Body of pancreas (tissue), 4 donors: Measurements from ENCODE around the gene ABCG8. TPM values are rescaled to one million over a fixed set of nuclear protein-coding genes. Genes with fewer than 3 reads are reported as not detected.

Experiments used
- ATAC-seq: fragments of 150-250 bp; one replicate; pipeline ENCODE4 v1.9.1; 2016
- DNase-seq, 4 donors: peaks; one replicate each; pipeline ENCODE4 v3.0.0-alpha.2; 2019
- H3K27ac ChIP-seq, 4 donors: fragments of 200-600 bp; sonication (generic); 1 replicate in 3 of 4; 2 replicates in 1 of 4; pipeline versions ENCODE4 v1.5.1 to v1.6.1; 2016 to 2019; ENCODE audit warnings: mild to moderate bottlenecking in 1 of 4, mixed read lengths in 1 of 4, moderate library complexity in 1 of 4
- H3K27me3 ChIP-seq, 2 donors: fragments of 200-600 bp; sonication (generic); one replicate each; pipeline ENCODE4 v1.6.0; 2016; ENCODE audit warnings: mild to moderate bottlenecking in 1 of 2
- H3K36me3 ChIP-seq, 2 donors: fragments of 200-600 bp; sonication (generic); replicated peaks in 1 of 2; 2 replicates each; pipeline ENCODE4 v1.5.1; 2016; ENCODE audit warnings: low read depth in 2 of 2; ENCODE audit not compliant: insufficient read depth in 1 of 2
- H3K4me1 ChIP-seq: fragments of 200-600 bp; sonication (generic); one replicate; pipeline ENCODE4 v1.6.0; 2016
- H3K4me3 ChIP-seq, 2 donors: fragments of 200-600 bp; sonication (generic); 1 replicate in 1 of 2; 2 replicates in 1 of 2; pipeline ENCODE4 v1.5.1; 2016 to 2019
- H3K9me3 ChIP-seq, 3 donors: fragments of 200-600 bp; sonication (generic); 1 replicate in 2 of 3; 2 replicates in 1 of 3; pipeline ENCODE4 v1.5.1; 2016
- POLR2A ChIP-seq, 3 donors: fragments of 450-650 bp; IDR thresholded peaks; one replicate each; pipeline ENCODE4 v1.6.1; 2016; ENCODE audit warnings: antibody characterized with exemption in 3 of 3, mild to moderate bottlenecking in 2 of 3
- WGBS, 2 donors: methylation state at CpG; one replicate each; pipeline ENCODE4 v1.1.5; 2017; 5-methylcytosine and 5-hydroxymethylcytosine counted together
- intact Hi-C: fragments of 100-400 bp; cut with DNase I; formaldehyde crosslinking; loops from one replicate; pipeline ENCODE4 v1.15.1; 2023
- total RNA-seq, 2 donors: library from RNA; depleted of rRNA; stranded (reverse); fragments of >200 nt; gene quantifications; one replicate each; pipeline ENCODE4 v1.1.0, GENCODE V29; 2016
- TF ChIP-seq, protein P1 (sequence below), 7 experiments: fragments of 450-650 bp in 4 of 7; fragments of 200-600 bp in 3 of 7; sonication (generic) in 3 of 7; IDR thresholded peaks; one replicate each; pipeline ENCODE4 v1.5.1; 2016 to 2019; ENCODE audit warnings: antibody characterized with exemption in 7 of 7

Gene ABCG8
- total RNA-seq, 2 donors from 2014 or later = not detected

DNA sequence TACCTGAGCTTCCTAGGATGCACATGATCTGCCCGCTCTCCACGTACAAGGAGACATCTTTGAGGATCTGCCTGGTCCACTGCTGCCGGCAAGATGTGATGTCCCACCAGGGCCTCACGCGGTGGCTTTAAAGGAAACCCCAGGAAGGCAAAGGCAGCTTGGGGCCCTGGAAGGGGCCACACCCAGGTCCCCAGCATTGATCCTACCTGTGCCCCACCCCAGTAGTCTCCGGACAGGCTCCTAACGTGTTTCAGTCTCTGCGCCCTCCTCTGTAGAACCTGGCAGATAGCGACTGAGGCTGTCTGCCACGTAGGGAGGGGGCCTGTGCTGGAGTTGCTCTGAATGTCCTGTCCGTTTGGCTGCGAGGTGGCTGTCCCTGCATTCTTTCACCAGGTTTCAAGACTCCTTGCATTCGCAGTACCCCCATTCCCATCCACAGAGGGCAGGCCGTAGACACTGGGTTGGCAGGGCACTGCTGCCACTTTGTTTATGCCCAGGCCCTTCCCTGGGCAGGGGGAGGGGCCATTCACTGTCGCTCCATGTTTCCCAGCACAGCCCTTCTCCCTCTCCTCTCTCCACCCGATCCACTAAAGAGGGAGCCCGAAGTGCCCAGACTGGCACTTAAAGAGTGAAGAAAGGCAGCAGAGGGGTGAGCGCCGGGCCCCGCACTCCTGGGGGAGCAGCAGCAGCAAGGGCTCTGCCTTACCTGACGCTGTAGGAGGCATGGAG lies 776 bp upstream of the ABCG8 start:
- no peak for ATAC-seq
- TF ChIP-seq, protein P1, sequence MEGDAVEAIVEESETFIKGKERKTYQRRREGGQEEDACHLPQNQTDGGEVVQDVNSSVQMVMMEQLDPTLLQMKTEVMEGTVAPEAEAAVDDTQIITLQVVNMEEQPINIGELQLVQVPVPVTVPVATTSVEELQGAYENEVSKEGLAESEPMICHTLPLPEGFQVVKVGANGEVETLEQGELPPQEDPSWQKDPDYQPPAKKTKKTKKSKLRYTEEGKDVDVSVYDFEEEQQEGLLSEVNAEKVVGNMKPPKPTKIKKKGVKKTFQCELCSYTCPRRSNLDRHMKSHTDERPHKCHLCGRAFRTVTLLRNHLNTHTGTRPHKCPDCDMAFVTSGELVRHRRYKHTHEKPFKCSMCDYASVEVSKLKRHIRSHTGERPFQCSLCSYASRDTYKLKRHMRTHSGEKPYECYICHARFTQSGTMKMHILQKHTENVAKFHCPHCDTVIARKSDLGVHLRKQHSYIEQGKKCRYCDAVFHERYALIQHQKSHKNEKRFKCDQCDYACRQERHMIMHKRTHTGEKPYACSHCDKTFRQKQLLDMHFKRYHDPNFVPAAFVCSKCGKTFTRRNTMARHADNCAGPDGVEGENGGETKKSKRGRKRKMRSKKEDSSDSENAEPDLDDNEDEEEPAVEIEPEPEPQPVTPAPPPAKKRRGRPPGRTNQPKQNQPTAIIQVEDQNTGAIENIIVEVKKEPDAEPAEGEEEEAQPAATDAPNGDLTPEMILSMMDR (IDR thresholded peaks at IDR 0.05) = no peak
- no peak for TF ChIP-seq POLR2A (IDR thresholded peaks at IDR 0.05)
- no peak overlapping the region for H3K27ac ChIP-seq
- H3K4me1 ChIP-seq = no peaks in the 10 kb centered on the region
- WGBS, 2 donors = 87 to 95% methylated on average over 11 to 21 of the region's 21 CpGs
- intact Hi-C loops = no loop called here
- no peaks in the 10 kb centered on the region for H3K9me3 ChIP-seq
- H3K27me3 ChIP-seq = no peaks in the 10 kb centered on the region
- no peak overlapping the region for H3K4me3 ChIP-seq
- DNase-seq = no peak
- H3K36me3 ChIP-seq = no peaks in the 10 kb centered on the region

DNA sequence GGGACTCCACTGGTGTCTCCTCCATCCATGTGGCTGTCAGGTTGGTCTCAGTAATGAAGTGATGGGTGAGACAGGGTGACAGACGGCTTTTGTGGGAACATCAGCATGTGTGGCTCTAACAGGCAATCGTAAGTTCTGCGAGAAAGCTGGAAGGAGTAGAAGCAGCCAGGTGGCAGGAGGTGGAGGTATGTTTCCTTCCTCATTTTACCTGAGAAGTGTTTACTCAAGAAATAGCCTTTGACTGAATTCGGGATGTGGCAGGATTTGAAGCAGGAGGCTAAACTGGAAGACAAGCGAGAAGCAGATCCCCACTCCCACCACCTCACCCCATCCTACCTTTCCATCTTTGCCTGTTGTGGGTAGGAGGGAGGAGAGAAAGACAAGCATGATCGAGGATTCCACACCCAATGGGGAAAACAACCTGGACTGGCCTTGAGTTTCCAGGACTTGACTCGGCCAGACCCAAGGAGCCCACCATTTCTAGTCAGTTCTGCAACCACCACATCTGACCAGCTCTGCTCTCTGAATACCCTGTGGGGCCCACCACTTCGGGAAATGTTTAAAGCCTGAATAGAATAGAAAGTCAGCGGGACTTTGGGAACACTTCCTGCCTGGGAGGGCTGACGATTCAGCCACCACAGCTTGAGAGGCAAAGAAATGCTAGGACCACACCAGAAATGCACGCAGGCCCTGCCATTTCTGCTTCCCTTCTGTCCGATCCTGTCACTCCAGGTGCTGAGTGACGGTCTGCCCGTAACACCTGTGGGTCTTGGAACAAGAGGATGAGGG lies 1.2 kb downstream of the ABCG8 start:
- DNase-seq (no peak), ATAC-seq (no peak)
- Histone ChIP-seq H3K27me3 (no peaks in the 10 kb centered on the region), H3K4me3 (no peak overlapping the region), H3K9me3 (no peaks in the 10 kb centered on the region), H3K4me1 (no peaks in the 10 kb centered on the region), H3K36me3 (no peaks in the 10 kb centered on the region), H3K27ac (no peak overlapping the region)
- TF ChIP-seq POLR2A (IDR thresholded peaks at IDR 0.05) = no peak
- TF ChIP-seq, protein P1 (IDR thresholded peaks at IDR 0.05) = no peak
- intact Hi-C loops = no loop called here
- 76 to 77% methylated on average over 14 of the region's 14 CpGs for WGBS, 2 donors

DNA sequence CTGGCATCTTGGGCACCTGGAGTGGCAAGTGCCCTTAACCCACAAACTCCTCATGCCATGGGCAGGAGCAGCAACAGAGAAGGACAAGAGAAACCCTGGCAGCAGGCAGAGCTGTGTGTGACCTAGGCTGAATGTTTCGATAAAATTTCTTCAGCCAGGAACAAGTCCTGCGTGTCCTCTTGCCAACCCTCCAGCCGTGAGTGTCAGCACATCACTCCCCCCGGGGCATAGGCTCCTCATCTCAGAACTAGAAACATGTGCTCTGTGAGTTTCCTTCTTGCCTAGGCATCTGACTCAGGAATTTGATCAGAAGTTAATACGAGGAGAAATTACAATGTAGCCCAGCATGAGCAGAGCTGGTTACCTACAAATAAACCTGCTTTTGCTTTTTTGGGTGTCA lies 2.2 kb downstream of the ABCG8 start:
- ATAC-seq (no peak), DNase-seq (no peak)
- no peaks in the 10 kb centered on the region for H3K9me3 ChIP-seq
- intact Hi-C loops = no loop called here
- no peaks in the 10 kb centered on the region for H3K36me3 ChIP-seq
- no peaks in the 10 kb centered on the region for H3K4me1 ChIP-seq
- H3K4me3 ChIP-seq = no peak overlapping the region
- 62 to 71% methylated on average over 5 of the region's 5 CpGs for WGBS, 2 donors
- H3K27ac ChIP-seq = no peak overlapping the region
- no peaks in the 10 kb centered on the region for H3K27me3 ChIP-seq
- TF ChIP-seq POLR2A (IDR thresholded peaks at IDR 0.05) = no peak

DNA sequence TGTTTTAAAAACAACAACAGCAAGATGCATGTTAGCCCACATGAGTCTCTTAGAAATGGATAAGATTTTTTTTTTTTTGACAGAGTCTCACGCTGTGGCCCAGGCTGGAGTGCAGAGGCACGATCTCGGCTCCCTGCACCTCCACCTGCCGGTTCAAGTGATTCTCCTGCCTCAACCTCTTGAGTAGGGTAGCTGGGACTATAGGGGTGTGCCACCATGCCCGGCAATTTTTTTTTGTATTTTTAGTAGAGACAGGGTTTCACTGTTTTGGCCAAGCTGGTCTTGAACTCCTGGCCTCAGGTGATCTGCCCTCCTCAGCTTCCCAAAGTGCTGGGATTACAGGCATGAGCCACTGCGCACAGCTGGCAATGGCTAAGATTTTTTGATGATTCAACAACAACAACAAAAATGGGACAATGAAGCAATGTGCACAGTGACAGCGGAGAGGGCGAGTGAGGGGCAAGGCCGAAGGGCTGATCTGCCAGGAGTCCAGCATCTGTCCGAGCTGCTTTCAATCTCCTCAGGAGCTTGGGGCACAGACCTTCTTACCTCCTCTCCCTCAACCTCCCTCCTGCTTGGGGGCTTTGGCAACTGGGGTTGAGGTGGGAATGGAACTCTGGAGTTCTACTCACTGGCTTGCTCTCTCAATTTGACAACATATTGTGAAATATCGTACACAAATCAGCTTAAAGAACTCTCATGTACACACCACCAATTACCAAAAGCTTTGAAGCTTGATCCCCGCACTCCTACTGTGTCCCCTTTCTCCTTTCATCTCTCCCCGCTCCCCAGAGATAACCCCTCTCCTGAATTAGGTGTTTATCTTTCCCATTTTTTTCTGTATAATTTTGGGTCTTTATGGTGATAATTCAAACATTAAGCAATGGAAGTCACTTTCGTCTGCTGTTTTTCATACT lies 3.4 kb downstream of the ABCG8 start:
- DNase-seq (no peak), ATAC-seq (no peak)
- intact Hi-C loops = no loop called here
- Histone ChIP-seq H3K4me3 (no peak overlapping the region), H3K27ac (no peak overlapping the region), H3K9me3 (no peaks in the 10 kb centered on the region), H3K27me3 (no peaks in the 10 kb centered on the region), H3K36me3 (no peaks in the 10 kb centered on the region), H3K4me1 (no peaks in the 10 kb centered on the region)
- 81 to 87% methylated on average over 14 of the region's 14 CpGs for WGBS, 2 donors
- TF ChIP-seq, protein P1 (IDR thresholded peaks at IDR 0.05) = no peak
- no peak for TF ChIP-seq POLR2A (IDR thresholded peaks at IDR 0.05)

DNA sequence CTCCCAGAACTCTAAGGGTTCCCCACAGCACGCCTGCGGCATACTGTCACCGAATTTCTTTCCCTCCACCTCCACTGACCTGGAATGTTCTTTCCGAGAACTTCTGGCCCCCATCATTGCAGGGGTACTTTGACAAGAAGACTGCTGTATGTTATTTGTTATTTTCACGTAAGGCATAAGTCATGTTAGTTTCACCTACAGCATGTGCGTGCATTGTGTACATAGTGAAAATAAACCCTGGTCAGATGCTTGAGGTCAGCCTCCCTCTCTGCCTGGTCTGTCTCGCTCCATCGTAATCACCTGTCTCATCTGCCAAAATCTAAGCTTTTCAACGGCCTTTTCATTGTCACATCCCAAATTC lies 4.1 kb downstream of the ABCG8 start:
- H3K27ac ChIP-seq = no peak overlapping the region
- intact Hi-C loops = no loop called here
- H3K36me3 ChIP-seq = no peaks in the 10 kb centered on the region
- no peak overlapping the region for H3K4me3 ChIP-seq
- no peaks in the 10 kb centered on the region for H3K4me1 ChIP-seq
- 71 to 76% methylated on average over 9 of the region's 9 CpGs for WGBS, 2 donors
- H3K27me3 ChIP-seq = no peaks in the 10 kb centered on the region
- TF ChIP-seq POLR2A (IDR thresholded peaks at IDR 0.05) = no peak
- TF ChIP-seq, protein P1 (IDR thresholded peaks at IDR 0.05) = no peak
- H3K9me3 ChIP-seq = no peaks in the 10 kb centered on the region
- DNase-seq (no peak), ATAC-seq (no peak)
